GM06990 (cell line): ENCODE measurements around the gene GALNT14.

Experiments used
- DNase-seq: peaks from one replicate; pipeline ENCODE4 v3.0.0-alpha.2; 2011; ENCODE audit not compliant: insufficient read length; ENCODE audit errors: extremely low read depth
- H3K27me3 ChIP-seq: replicated peaks from 2 replicates; pipeline ENCODE4 v1.6.0; 2011; ENCODE audit warnings: low read length; ENCODE audit not compliant: control insufficient read depth, insufficient read depth
- H3K36me3 ChIP-seq: 2 replicates; pipeline ENCODE4 v1.5.1; 2011; ENCODE audit warnings: low read length; ENCODE audit not compliant: control insufficient read depth, insufficient read depth
- H3K4me3 ChIP-seq: replicated peaks from 2 replicates; pipeline ENCODE4 v1.5.1; 2011; ENCODE audit warnings: low read depth, mild to moderate bottlenecking, control low read depth, low read length
- TF ChIP-seq, protein P1 (sequence below): IDR thresholded peaks from 2 replicates; pipeline ENCODE4 v1.5.1; 2011; ENCODE audit warnings: low read length, control low read depth, mild to moderate bottlenecking, inconsistent platforms; ENCODE audit not compliant: insufficient read depth, poor library complexity, severe bottlenecking

GALNT14 gene

DNA sequence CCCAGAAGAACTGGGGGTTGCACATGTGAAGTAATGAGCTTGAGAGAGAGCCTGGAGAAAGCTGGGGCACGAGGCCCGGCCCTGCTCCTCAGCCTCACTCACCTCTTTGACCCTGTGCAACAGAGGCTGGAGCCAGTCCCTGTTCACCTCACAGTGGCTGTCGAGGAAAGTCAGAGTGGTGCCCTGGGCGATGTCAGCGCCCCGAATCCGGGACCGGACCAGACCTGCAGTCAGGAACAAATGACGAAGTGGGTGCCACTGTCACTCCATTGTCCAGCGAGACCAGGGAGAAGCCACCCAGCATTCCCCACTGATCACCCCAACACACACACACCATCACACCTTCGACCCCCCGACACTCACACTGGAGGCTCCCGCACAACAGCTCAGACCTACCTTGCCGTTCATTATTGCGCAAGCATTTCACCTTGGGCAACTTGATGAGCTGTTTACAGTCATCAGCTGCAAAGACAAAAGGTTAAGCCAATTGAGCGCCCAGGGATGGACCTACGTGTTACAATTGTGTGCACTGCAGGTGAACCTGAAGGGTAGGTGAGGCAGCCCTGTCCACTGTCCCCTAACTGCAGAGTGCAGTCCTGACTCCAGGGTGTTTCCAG, 182.6 kb downstream of the GALNT14 start:
- DNase-seq, result no peak
- Histone ChIP-seq H3K4me3 (no peak overlapping the region), H3K27me3 (no peaks in the 10 kb centered on the region; the same call in 1 of the 2 replicates), H3K36me3 (no peaks in the 10 kb centered on the region)
- TF ChIP-seq, protein P1, sequence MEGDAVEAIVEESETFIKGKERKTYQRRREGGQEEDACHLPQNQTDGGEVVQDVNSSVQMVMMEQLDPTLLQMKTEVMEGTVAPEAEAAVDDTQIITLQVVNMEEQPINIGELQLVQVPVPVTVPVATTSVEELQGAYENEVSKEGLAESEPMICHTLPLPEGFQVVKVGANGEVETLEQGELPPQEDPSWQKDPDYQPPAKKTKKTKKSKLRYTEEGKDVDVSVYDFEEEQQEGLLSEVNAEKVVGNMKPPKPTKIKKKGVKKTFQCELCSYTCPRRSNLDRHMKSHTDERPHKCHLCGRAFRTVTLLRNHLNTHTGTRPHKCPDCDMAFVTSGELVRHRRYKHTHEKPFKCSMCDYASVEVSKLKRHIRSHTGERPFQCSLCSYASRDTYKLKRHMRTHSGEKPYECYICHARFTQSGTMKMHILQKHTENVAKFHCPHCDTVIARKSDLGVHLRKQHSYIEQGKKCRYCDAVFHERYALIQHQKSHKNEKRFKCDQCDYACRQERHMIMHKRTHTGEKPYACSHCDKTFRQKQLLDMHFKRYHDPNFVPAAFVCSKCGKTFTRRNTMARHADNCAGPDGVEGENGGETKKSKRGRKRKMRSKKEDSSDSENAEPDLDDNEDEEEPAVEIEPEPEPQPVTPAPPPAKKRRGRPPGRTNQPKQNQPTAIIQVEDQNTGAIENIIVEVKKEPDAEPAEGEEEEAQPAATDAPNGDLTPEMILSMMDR, result no peak

DNA sequence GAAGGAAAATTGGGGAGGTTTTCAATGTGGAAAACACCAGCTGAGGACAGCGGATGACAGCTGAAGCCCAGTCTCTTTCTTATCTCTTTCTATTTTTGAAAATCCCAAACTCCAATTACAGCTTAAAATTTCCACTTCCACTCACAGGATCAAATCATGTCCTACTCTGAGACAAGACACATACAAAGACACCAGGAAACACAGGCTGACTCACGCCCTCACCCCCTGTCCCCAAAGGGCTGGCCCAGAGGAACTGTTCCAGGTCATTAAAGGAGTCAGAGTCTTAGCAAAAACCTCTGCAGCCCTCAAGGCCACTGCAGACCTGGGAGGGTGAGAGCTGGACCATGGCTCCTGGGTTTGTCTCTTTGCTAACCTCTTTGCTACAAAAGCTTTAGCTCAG, 187.9 kb downstream of the GALNT14 start:
- Histone ChIP-seq H3K36me3 (no peaks in the 10 kb centered on the region), H3K27me3 (no peaks in the 10 kb centered on the region; the same call in 1 of the 2 replicates), H3K4me3 (no peak overlapping the region)
- TF ChIP-seq, protein P1, result no peak
- no peak for DNase-seq

DNA sequence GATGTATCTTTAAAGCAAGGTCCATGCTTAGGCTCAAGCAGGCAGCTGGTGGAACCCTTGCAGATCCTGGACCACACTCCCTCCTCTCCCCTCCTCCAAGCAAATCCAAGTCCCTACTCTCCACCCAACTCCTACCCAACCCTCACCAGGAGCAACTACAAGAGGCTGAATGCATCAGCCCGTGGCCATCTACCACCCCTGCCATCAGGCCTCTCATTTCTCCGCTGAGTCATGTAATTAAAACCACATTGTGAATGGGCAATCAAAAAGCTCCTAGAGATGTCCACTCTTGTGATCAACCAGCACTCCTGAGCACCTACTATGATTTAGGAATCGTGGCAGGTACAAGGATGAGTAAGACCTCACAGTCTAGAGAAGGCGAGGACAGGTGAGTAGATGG, 188.8 kb downstream of the GALNT14 start:
- no peak for DNase-seq
- TF ChIP-seq, protein P1, result no peak

DNA sequence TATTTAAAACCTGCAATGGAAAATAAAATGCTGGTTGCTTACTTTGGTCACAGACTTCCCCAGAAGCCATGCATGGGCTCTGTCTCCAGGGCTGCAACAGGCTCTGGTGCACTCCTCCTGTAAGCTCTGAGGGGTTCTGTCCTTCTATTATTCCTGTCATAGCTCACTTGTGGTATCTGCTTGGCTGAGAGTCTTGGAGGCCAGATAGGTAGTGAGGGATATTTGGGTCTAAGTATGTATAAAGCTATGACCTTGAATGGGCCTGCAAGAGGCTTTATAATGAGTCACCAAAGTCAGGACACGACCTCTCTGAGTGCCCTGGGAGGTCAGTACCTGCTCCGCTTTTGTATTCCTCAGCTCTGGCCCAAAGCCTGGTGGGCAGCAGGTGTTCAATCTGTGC, 189.4 kb downstream of the GALNT14 start:
- H3K4me3 ChIP-seq, result no peak overlapping the region
- H3K36me3 ChIP-seq, result no peaks in the 10 kb centered on the region
- no peak for DNase-seq
- no peaks in the 10 kb centered on the region; the same call in 1 of the 2 replicates for H3K27me3 ChIP-seq
- TF ChIP-seq, protein P1, result no peak

More for the DNA sequence above, 188.8 kb downstream of the GALNT14 start:
- Histone ChIP-seq H3K36me3 (no peaks in the 10 kb centered on the region), H3K27me3 (no peaks in the 10 kb centered on the region; the same call in 1 of the 2 replicates), H3K4me3 (no peak overlapping the region)

DNA sequence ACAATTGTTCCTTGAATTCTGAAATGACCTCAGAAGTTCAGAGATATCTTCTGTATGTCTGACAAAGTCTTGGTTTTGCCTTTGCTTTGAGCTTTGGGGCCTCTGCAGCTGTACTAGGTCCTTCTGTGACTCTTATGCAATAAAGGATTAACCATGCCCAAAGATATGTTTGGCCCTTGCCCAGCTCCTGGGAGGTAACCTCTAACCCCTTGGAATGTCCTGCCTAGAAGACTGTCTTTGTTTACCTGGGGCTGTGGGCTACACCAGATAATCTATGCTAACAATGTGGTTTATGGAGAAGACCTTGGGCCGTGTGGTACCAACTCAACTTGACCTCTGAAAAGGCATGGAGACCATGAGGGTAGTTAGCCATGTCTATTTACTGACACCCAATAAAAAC, 190.1 kb downstream of the GALNT14 start:
- TF ChIP-seq, protein P1, result no peak
- H3K4me3 ChIP-seq, result no peak overlapping the region
- DNase-seq, result no peak
- no peaks in the 10 kb centered on the region for H3K36me3 ChIP-seq
- no peaks in the 10 kb centered on the region; the same call in 1 of the 2 replicates for H3K27me3 ChIP-seq
